Retinal pigment epithelial cell (primary cell): ENCODE results near the gene ARAF.
A peak's percentile ranks its signal among the peaks of the same experiment; 100 is the strongest.

ENCODE experiments used
- DNase-seq: peaks from one replicate; pipeline ENCODE4 v3.0.0-alpha.2; 2010; ENCODE audit warnings: low read depth
- H3K4me3 ChIP-seq: 2 replicates; pipeline ENCODE4 v1.5.1; 2011; ENCODE audit warnings: mild to moderate bottlenecking, low read length, control low read depth, moderate library complexity
- TF ChIP-seq, protein P1 (sequence below): conservative IDR thresholded peaks from 2 replicates; pipeline ENCODE4 v1.5.1; 2011; ENCODE audit warnings: low read depth, low read length, control low read depth, inconsistent platforms

ARAF gene

GRCh38 chrX:47573341-47574075 lies 12.5 kb downstream of the ARAF start:
- H3K4me3 ChIP-seq = peak overlapping the region; percentile 29
- TF ChIP-seq, protein P1, sequence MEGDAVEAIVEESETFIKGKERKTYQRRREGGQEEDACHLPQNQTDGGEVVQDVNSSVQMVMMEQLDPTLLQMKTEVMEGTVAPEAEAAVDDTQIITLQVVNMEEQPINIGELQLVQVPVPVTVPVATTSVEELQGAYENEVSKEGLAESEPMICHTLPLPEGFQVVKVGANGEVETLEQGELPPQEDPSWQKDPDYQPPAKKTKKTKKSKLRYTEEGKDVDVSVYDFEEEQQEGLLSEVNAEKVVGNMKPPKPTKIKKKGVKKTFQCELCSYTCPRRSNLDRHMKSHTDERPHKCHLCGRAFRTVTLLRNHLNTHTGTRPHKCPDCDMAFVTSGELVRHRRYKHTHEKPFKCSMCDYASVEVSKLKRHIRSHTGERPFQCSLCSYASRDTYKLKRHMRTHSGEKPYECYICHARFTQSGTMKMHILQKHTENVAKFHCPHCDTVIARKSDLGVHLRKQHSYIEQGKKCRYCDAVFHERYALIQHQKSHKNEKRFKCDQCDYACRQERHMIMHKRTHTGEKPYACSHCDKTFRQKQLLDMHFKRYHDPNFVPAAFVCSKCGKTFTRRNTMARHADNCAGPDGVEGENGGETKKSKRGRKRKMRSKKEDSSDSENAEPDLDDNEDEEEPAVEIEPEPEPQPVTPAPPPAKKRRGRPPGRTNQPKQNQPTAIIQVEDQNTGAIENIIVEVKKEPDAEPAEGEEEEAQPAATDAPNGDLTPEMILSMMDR = no peak
- DNase-seq = peak; percentile 14

GRCh38 chrX:47574076-47574546 lies 13.1 kb downstream of the ARAF start:
- DNase-seq = no peak
- peak overlapping the region; percentile 29 for H3K4me3 ChIP-seq
- TF ChIP-seq, protein P1 = no peak

DNA sequence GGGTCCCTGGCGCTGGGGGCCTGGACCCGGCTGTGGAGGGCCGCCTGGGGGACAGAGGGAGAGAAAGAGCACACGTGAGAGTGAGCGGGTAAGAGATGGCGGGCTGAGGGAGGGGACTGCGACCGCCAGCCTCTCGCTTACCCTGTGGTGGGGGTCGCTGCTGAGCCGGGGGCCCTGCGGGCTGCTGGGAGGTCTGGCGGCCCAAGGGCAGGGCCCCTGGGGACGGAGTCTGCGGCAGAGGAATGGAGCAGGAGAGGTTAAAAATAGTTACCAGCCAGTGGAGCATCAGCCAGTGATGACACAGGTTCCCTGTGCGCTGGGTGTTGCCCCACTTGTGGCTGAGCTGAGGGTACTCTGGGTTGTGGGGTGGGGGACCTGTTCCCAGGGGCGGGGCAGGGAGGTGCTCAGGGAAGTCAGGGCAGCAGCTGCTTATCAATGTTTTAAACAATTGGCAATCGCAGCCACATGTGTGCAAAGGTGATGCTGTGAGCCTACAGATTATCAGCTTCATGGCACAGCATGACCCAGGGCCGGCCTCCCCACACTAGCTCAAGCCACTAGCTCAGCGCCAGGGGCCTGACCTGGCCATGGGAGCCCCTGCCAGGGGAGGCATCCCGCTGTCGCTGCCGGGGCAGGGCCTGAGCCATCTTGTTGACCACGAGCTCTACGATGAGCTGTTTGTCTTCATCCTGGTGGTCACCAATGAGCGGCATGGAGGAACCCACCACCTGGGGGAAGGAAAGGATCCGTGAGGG lies 13.7 kb downstream of the ARAF start:
- DNase-seq = no peak
- peak overlapping the region; percentile 26 for H3K4me3 ChIP-seq
- TF ChIP-seq, protein P1 = no peak

DNA sequence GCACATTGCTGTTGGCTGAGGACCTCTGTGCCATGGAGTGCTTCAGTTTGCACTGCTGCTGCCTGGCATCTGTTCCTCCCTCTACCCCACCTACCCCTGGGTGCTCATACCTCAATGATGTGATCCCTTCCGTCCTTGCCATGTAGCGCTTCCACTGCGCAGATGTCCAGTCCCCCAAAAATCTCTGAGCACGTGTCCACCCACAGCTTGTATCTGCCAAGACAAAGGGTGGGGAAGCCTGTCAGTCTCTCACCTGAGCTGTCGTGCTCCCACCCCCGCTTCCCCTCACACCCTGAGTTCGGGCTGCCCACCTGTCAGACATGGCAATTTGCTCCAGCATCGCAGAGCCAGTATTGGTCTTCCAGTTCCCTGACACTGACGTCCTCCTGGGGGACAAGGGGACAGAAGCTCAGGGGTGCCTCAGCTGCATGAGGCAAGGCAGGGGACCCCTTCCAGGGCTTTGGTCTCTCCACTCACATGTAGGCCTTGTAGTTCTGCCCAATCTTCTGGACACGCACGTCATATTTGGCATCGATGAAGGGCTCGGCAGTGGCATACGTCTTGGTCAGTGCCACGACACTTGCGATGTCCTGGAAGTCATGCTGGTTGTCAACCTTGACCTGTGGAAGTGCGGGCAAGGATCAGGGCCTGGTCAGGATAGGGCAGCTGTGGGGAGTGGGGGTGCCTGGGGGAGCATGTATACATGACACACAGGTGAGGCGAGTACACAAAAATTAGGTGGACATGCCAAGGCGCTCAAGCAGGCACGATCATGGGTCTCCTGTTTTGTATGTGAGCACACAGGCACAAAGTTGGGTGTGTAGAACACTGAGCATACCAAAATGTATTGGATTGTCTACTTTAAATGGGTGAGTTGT lies 15.3 kb downstream of the ARAF start:
- TF ChIP-seq, protein P1 = no peak
- no peak for DNase-seq
- H3K4me3 ChIP-seq = no peak overlapping the region

DNA sequence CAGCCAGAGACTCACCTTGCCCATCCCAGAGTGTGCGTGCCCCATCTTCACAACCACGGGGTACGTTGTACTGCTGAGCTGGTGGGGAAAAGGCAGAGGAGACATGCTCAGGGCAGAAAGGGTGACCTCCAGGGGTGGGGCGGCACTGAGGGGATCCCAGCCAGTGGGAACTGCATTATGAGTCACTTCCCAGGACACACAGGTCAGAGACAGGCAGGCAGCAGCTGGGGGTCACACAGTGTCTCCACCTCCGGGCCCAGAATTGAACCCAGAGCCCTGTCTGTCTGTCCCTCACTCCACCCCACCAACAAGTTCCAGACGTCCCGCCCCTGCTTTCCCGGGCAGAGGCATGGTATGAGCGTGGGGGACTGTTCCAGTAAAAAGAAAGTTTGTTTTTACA lies 16.4 kb downstream of the ARAF start:
- TF ChIP-seq, protein P1 = no peak
- no peak for DNase-seq
- H3K4me3 ChIP-seq = no peak overlapping the region

- TF ChIP-seq, protein P1 = no peak
- H3K4me3 ChIP-seq = no peak overlapping the region
- DNase-seq = no peak
Measured at GRCh38 chrX:47577901-47578300, 16.9 kb downstream of the ARAF start.
